Measurements from ENCODE around the gene CYP1A1.

CYP1A1 gene, protein sequence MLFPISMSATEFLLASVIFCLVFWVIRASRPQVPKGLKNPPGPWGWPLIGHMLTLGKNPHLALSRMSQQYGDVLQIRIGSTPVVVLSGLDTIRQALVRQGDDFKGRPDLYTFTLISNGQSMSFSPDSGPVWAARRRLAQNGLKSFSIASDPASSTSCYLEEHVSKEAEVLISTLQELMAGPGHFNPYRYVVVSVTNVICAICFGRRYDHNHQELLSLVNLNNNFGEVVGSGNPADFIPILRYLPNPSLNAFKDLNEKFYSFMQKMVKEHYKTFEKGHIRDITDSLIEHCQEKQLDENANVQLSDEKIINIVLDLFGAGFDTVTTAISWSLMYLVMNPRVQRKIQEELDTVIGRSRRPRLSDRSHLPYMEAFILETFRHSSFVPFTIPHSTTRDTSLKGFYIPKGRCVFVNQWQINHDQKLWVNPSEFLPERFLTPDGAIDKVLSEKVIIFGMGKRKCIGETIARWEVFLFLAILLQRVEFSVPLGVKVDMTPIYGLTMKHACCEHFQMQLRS

DNA sequence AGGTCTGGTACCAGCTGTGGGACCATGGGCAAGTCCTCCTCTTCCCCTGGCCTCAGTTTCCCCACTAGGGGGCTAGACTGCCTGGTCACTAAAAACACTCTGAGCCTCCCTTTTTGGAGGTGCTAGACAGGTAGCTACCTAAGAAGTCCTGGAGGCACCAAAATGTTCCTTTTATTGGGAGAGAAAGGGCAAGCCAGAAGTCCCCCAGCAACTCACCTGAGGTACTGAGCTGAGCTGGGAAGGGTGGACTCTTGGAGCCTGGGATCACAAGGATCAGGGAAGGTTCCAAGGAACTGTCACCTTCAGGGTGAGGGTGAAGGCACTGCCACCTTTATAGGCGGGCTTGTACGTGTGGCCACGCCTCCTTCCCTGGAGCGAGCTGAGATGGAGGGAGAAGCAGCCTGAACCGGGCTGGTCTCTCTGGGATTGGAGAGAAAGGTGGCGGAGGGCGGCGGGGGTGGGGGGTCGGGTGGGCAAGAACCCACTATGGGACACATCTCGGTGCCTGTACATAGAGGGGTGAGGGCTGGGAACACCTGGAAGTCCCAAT, at the start of gene CYP1A1:
Gene CYP1A1, minus strand, starts transcription at position 304 of the 550 bp plus-strand sequence. CDS start 2,431 bp downstream, outside the sequence.
- TF ChIP-seq GATA1 (IDR thresholded peaks at IDR 0.05; ENCODE audit: low read depth, low read length) (no peak), POLR2A (IDR thresholded peaks at IDR 0.05; ENCODE audit: low read length) (no peak)
- DNase-seq = no peak

DNA sequence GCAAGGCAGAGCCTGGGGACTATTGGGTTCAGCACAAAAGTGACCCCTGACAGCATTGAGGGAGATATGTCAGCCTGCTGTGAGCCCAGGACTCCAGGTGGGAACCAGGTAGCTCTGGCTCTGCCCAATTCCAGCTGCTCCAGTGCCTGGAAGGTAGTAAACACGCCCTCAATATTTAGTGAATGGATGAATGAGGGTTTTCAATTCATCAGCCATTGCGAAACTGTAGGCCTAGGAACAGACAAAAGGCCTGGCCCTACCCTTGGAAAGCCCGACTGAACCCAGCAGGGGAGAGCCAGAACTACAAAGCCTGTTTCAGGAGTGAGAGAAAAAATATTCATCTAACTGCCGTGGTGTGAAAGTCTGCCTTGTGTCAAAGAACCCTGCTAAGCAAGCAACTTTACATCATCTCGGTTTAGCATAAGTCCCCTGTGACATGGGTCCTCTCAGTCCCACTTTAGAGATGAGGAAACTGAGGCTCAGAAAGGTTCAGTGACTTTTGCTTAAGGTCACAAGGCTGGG, 48.5 kb upstream of the CYP1A1 start:
- DNase-seq = no peak

DNA sequence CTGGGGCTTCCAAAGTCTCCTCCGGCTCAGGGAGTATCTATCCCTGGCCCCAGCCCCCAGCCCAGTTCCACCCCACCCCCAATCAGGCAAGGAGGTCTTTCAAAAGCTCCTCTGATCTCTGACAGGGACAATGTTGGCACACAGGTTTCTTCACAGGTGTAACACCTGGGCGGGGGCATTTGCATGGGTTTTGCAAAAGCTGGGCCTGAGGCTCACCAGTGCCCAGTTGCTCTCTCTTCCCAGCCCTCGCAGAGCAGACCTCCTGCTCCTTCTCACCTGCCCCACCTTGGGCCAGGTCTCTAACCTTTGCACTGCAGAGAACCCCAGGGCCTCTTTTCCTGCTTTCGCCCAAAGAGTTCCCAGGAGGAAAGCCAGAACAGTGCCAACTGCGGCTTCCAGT, 48.0 kb upstream of the CYP1A1 start:
- TF ChIP-seq GATA1 (IDR thresholded peaks at IDR 0.05; ENCODE audit: low read depth, low read length) = no peak
- no peak for DNase-seq

More for the DNA sequence above, 48.5 kb upstream of the CYP1A1 start:
- TF ChIP-seq POLR2A (IDR thresholded peaks at IDR 0.05; ENCODE audit: low read length) (no peak), GATA1 (IDR thresholded peaks at IDR 0.05; ENCODE audit: low read depth, low read length) (no peak)

DNA sequence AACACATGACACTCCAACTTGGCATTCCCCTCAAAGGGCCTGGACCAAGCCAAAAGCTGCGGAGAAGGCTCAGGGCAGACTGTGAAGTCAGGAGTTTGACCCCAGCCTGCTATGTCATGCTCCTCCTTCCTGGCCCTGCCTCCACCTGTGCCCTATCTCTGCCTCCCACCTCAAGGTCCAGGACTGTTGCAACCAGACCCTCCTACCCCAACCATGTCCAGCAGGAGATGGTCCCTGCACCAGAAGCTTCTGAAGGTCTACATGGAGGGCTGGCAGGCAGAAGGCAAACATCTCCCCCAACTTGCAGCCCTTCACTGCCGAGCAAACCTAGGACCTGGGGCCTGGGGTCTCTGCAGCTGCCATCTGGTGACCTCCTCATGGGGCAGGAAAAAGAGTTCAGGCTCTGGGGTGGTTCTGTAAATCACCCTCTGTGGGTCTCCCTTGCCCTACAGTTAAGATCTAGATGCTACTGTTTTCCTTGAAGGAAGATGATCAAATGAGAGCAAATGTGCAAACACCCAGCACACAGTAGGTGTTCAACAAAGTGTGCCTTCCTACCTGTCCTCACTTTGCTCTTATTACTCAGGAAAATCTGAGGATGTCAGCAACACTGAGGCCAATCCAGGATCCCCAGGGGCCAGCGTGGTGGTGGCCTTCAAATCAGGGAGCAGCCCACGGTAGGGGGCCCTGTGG, 45.0 kb upstream of the CYP1A1 start:
- no peak for DNase-seq
- no peak for TF ChIP-seq GATA1 (IDR thresholded peaks at IDR 0.05; ENCODE audit: low read depth, low read length)
- TF ChIP-seq POLR2A (IDR thresholded peaks at IDR 0.05; ENCODE audit: low read length) = no peak

DNA sequence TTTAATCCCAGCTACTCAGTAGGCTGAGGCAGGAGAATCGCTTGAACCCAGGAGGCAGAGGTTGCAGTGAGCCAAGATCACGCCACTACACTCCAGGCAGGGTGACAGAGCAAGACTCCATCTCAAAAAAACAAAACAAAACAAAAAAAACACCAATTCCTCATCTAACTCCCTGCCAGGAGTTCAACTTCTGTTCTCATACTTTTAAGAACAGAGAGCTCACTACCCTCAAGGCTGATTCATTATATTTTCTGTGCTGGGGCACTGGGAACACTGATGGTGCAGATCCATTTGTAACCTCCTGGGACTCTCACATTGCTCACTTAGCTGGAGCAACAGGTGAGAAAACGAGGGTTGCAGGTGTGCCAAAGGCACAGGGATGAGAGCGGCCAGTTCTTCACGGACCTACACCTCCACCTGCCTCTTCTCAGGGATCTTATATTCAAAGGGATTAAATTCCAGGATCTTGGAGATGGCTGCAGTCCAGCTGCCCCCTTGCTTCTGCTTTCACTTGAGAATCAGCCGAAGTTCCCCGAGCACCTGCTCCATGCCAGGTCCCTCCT, 44.2 kb upstream of the CYP1A1 start:
- DNase-seq = no peak
- TF ChIP-seq POLR2A (IDR thresholded peaks at IDR 0.05; ENCODE audit: low read length) = no peak
- no peak for TF ChIP-seq GATA1 (IDR thresholded peaks at IDR 0.05; ENCODE audit: low read depth, low read length)

DNA sequence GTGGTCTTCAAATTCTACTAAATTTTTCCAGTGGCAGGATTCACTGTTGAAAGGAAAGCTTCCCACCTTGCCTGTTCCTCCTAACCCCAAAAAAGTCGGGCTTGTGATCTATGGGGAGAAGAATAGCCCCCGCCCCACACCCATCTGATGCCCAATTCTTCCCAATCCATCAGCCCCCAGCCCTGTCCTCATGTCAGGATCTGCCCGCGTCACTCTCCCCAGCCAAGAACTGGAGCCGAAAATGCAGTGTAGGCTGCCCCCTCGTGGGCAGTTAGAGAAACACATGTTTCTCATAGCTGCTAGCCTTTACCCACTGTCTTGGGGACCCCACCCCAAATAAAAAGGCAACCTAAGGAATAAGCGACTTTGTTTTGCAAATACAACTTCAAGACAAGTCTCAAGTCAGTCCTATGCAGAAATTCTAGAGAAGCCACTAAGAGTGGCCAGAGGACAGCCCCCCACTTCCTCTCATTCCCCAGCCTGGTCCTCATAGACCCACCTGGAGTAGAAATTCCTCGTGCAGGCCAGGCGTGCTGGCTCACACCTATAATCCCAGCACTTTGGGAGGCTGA, 43.5 kb upstream of the CYP1A1 start:
- peak; percentile 60 to 77 for DNase-seq
- TF ChIP-seq GATA1 (IDR thresholded peaks at IDR 0.05; ENCODE audit: low read depth, low read length) = no peak
- no peak for TF ChIP-seq POLR2A (IDR thresholded peaks at IDR 0.05; ENCODE audit: low read length)

DNA sequence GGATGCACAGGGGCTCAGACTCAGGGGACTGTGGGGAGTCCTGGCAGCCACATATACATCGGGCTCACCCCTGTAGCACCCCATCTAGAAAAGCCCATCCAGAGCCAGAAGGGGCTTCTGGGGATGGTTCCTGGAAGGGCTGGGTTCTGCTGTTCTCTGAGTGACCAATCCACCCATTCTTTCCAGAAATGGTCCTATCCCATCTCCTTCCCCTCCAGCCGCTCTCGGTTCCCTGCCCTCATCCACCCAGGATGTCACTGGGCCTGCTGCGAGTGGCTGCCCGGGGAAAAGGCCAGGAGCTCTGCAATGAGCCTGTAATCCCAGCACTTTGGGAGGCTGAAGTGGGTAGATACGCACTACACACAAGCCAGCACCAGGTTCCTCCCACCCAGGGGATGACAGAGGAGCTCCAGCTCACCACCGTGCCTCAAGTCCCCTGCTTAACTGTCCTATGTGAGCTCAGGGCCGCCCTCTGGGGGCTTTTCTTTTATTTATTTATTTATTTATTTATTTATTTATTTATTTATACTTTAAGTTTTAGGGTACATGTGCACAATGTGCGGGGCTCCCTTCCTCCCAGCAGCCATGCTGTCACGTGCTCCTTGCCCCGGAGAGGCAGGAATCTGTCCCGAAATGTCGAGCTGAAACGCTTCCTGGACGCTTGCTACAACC, 42.9 kb upstream of the CYP1A1 start:
- no peak for DNase-seq
- TF ChIP-seq GATA1 (IDR thresholded peaks at IDR 0.05; ENCODE audit: low read depth, low read length) = no peak

DNA sequence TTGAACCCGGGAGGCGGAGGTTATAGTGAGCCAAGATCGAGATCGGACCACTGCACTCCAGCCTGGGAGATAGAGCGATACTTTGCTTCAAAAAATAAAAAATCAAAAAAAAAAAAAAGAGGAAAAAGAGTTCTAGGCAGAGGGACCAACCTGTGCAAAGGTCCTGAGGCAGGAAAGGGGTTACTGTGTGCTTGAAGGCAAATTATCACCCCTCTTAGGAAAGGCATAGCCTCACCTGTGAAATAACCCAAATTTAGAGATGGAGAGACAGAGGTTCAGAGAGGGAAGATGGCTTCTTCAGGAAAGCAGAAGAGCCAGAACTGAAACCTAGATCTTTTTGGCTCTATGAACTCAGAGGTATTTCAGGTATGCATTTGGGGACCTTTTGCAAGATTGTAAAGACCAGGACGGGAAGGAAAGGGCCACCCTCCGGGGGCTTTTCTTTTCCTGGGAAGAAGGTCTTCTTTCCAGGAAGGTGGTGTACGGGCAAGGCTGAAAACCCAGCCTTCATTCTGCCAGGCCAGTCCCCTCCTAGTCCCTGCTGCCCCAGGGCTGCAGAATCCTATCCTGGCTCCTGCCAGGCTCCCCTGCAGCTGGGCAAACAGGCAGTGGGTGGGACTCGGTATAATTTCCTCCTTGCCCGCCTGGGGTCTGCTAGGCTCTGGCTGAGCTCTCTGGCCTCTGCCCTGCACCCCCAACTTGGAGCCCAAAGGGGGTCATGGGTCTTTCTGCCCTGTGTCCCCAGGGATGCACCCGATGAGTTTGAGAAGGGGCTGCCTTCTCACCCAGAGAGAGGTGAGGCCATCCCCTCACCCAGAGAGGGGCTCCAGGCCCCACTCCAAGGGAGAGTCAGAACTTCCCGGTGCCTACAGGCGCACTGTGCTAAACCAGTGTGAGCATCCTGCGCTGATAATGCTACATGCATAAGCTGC, 42.1 kb upstream of the CYP1A1 start:
- TF ChIP-seq POLR2A (IDR thresholded peaks at IDR 0.05; ENCODE audit: low read length) (no peak), GATA1 (IDR thresholded peaks at IDR 0.05; ENCODE audit: low read depth, low read length) (no peak)

DNA sequence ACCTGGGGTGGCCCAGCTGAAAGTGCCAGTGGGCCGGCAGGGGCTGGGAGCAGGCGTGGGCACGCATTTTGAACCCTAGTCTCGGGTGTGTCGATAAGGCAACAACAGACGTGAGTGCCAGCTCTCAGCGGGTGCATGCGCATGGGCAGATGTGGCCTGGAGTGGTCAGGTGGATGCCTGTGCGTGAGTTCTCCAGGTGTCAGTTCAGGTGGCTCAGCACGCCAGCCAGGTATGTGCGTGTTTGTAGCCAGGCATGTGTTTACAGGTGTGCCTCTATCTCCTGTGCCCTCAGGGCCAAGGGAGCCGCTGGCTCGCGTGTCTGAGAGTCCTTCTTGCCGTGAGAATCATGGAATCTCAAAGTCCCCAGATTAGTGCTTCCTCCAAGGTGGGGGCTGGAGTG, 38.1 kb upstream of the CYP1A1 start:
- TF ChIP-seq GATA1 (IDR thresholded peaks at IDR 0.05; ENCODE audit: low read depth, low read length) (no peak), POLR2A (IDR thresholded peaks at IDR 0.05; ENCODE audit: low read length) (no peak)
- no peak for DNase-seq

More for the DNA sequence above, 42.1 kb upstream of the CYP1A1 start:
- no peak for DNase-seq

DNA sequence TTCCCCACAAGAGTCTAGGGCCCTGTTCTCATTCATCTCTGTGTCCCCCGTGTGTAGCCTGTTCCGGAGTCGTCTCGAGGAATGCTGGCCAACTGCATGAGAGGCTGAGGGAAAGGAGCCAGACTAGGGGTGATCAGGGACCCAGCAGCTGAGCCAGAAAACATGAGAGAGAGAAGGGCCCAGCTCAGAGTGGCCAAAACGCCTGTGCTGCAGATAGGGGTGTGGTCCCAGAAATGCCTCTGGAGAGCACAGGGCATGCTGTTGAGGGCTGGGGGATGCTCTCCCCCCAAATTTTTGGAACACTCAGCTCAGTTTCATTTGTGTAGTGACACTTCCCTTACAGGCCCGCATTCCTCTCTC, 37.4 kb upstream of the CYP1A1 start:
- DNase-seq = no peak
- TF ChIP-seq POLR2A (IDR thresholded peaks at IDR 0.05; ENCODE audit: low read length) (no peak), GATA1 (IDR thresholded peaks at IDR 0.05; ENCODE audit: low read depth, low read length) (no peak)

DNA sequence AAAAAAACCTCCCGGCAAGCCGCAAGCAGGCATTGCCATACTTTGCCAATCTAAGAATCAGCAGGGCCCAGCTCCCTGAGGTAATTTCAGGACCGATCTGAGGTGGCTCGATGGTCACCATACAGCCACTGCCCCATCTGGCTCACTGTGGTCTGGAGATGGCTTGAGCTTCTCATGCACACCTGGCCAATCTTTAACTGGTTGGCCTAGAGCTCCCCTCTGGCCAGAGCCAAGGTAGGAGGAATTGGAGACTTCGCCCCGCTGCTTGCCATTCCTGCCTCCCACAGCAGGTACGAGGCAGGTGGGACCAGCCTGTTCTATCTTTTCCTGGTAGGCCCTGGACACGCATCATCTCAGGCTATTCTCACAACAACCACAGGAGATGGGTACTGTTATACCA, 33.4 kb upstream of the CYP1A1 start:
- no peak for DNase-seq
- TF ChIP-seq GATA1 (IDR thresholded peaks at IDR 0.05; ENCODE audit: low read depth, low read length) = no peak
- no peak for TF ChIP-seq POLR2A (IDR thresholded peaks at IDR 0.05; ENCODE audit: low read length)

DNA sequence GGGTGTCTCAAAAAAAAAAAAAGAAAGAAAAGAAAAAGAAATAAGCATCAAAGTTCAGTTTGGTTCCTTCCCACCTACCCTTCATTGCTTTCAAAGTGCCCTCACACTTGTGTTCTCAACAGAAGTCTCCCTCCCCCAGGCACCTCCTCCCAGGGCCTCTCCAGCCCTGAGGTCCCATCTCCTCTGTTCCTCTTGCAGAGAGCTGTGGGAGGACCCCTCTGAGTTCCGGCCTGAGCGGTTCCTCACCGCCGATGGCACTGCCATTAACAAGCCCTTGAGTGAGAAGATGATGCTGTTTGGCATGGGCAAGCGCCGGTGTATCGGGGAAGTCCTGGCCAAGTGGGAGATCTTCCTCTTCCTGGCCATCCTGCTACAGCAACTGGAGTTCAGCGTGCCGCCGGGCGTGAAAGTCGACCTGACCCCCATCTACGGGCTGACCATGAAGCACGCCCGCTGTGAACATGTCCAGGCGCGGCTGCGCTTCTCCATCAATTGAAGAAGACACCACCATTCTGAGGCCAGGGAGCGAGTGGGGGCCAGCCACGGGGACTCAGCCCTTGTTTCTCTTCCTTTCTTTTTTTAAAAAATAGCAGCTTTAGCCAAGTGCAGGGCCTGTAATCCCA, 29.4 kb upstream of the CYP1A1 start:
- no peak for DNase-seq
- TF ChIP-seq POLR2A (IDR thresholded peaks at IDR 0.05; ENCODE audit: low read length) = no peak
- no peak for TF ChIP-seq GATA1 (IDR thresholded peaks at IDR 0.05; ENCODE audit: low read depth, low read length)

All from erythroblast (primary cell).